GM20431 (cell line): ENCODE measurements around the gene XIRP2.
"Not testable (repeated sequence)": the region's sequence is repeated elsewhere in the genome, so short reads cannot be mapped to it uniquely, and the experiment has no call there.

Source experiments
- in situ Hi-C: fragments of 300-500 bp; cut with MseI, MboI; formaldehyde crosslinking; loops from one replicate; pipeline ENCODE4 v1.15.0; 2020; ENCODE audit warnings: low sequenced_read_pairs; ENCODE audit not compliant: unreplicated experiment

The XIRP2 gene

DNA sequence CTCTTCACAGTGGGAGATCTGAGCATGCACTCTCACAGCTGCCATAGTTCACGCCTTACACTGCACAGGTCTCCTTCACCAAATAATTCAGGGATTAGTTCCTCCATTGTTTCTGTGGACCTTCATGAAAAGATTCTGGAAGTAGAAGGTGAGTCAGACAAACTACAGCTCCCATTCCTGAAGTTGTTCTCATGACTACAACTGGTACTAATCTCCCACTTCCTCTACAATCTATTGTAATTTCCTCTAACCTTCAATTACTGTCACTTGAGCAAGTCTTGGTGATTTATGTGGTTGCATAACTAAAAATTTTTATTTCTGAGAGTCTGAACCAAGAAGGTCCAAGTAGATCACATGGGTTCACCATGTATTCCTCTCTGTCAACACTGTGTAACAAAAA lies 128.7 kb downstream of the XIRP2 start:
- in situ Hi-C loops, result no loop called here

DNA sequence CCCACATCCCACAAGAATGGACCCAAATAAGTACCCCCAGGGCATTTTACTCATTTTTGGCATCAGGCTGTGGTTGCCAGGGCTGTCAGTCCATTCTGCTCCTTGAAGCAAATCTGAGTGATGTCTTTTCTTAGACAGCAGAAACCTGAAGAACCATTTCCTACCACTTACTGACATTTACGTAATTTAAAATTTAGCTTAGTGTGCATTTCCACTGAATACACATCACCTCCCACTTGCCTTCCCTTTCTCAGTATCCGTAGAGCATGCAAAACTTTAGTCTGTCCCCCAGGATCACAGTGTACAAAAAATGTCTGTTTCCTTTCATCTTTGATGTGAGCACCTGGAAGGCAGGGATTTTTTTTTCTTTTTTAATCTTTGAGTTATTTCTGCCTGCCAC lies 130.3 kb downstream of the XIRP2 start:
- in situ Hi-C loops, result no loop called here

DNA sequence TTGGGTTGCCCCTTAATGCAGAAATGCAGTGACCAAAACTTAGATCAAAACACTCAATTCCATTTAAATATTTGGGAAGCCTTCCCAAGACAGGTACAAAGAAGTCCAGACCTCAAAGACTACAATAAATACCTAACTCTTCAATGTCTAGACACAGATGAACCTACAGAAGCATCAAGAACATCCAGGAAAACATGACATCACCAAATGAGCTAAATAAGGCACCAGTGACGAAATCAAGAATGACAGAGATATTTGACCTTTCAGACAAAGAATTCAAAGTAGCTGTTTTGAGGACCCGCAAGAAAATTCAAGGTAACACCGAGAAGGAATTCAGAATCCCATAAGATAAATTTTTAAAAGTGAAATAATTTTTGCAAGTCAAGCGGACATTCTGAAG lies 140.2 kb downstream of the XIRP2 start:
- in situ Hi-C loops, result no loop called here

DNA sequence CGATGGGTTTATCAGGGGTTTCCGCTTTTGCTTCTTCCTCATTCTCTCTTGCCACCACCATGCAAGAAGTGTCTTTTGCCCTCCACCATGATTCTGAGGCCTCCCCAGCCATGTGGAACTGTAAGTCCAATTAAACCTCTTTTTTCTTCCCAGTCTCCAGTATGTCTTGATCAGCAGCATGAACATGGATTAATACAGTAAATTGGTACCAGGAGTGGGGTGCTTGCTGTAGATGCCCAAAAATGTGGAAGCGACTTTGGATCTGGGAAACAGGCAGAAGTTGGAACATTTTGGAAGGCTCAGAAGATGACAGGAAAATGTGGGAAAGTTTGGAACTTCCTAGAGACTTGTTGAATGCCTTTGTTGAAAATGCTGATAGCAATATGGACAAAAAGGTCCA lies 146.7 kb downstream of the XIRP2 start:
- in situ Hi-C loops, result not testable (repeated sequence)

DNA sequence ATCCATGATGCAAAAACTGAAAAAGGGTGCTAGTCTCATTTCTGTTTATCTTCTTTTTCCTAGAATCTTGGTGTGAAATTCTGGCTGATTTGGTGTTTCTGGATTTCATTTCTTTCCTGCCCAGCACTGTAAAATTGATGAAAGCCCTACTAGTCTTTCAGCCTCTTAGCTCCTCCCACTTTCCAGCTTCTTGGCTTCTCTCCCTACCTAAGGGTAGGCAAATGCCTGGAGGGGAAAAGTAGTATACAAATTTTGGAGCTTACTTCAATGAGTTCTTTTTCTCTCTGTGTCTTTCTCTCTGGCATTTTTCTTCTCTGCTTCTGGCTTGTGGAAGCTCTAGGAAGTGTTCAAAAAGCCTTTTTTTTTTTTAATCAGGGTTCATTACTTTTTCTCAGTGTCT lies 160.5 kb downstream of the XIRP2 start:
- in situ Hi-C loops, result no loop called here

DNA sequence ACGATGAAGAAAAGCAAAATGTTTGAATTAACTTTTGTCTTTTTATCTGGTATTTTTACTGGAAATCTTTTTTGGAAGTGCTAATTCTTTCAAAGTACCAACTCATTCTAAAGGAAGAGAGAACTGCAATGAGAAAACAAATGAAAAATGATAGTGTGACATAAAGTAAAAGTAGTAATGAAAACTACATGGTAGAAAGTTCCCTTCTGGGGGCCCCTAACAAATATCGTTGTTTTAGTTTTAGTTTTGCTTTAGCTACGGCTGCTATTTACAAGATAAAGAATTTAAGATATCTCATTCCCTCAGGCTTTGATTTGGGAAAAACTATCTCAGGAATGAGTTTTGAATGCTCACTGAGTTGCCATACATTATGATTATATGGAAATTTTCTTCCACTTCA lies 161.4 kb downstream of the XIRP2 start:
- in situ Hi-C loops, result no loop called here

DNA sequence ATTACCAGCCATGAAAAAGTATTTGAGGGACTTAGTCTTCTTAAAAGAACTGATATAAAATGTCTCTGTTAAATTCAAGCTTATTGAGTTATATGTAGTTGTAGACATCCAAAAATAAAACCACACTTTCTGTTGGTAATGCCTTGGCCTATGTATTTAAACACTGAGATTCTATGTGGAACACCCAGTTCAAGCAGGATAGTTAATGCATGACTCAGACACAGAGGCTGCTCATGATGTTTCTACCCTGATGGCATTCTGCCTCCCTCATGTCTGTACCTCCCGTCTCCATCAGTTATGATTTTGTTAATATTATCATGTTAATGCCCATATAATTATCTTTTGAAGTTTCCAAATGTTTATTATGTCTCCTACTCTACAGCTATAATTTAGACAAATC lies 164.5 kb downstream of the XIRP2 start:
- in situ Hi-C loops, result no loop called here

DNA sequence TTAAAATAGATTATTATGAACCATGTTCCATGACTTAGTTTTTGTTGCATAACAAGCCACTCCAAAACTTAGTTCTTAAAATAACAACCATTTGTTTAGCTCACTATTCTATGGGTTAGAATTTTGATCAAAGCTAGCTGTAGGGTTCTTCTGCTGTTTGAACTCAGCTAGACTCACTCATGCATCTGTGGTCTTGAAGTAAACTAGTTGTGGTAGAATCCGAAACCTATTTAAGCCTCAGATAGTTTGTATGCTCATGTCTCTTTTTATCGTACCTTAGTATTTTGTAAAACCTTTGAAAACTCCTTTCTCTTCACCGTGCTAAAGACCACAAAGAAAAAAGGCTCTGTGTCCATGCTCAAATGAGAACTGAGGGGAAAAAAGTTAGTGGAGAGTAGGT lies 166.6 kb downstream of the XIRP2 start:
- in situ Hi-C loops, result no loop called here

DNA sequence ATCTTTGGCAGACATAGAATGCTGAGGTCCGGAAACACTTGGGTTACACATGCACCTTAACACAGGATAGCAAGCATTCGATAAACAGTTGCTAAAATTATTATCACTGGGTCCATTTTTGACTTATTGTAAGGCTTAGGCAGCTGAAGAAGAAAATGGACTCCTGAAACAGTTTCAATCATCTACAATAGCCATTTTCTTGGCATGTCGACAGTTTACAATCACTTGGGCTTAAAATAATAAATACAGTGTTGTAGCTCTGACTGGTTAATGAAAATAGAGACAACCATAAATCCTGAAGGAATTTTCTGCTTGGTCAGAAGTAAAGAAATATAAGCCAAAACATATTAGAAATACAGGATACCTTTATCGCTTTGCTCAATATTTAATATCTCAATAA lies 169.2 kb downstream of the XIRP2 start:
- in situ Hi-C loops, result no loop called here

DNA sequence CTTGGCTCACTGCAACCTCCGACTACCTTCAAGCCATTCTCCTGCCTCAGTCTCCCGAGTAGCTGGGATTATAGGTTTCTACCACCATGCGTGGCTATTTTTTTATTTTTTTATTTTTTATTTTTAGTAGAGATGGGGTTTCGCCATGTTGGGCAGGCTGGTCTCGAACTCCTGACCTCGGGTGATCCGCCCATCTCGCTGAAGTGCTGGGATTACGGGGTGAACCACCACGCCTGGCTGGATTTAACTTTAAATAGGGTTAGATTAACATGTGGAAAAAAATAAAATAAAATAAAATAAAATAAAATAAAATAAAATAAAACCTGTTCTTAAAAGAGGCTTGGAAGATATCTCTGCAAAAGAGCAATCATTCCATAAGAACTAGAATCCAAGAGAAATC lies 170.9 kb downstream of the XIRP2 start:
- in situ Hi-C loops, result no loop called here

DNA sequence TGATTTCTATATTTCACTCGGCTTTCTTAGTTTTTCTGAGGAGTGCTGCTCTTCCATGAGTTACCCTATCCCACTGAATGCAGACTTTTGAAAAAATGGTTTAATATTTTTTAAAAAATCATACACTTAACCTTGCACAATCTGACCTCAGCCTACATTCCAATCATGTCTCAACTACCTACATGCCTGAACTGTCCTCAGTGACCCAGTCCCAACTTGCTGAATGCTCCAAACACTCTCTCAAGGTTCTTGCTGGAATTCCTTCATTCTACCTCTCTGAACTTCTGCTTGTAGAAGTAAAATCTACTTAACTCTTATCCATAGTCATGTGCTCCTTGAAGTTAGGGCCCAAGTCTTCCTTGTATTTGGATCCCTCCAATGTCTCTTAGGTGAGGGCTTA lies 181.6 kb downstream of the XIRP2 start:
- in situ Hi-C loops, result no loop called here

DNA sequence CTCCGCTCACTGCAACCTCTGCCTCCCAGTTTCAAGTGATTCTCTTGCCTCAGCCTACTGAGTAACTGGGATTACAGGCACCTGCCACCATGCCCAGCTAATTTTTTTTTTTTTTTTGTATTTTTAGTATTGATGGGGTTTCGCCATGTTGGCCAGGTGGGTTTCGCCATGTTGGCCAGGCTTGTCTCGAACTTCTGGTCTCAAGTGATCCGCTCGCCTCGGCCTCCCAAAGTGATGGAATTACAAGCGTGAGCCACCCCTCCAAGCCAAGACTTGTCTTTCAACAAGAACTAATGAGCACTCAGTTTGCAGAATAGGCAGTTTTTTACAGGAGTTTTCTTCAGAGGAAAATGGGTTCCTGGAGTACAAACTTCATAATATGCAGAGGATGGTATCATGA lies 187.4 kb downstream of the XIRP2 start:
- in situ Hi-C loops, result not testable (repeated sequence)

DNA sequence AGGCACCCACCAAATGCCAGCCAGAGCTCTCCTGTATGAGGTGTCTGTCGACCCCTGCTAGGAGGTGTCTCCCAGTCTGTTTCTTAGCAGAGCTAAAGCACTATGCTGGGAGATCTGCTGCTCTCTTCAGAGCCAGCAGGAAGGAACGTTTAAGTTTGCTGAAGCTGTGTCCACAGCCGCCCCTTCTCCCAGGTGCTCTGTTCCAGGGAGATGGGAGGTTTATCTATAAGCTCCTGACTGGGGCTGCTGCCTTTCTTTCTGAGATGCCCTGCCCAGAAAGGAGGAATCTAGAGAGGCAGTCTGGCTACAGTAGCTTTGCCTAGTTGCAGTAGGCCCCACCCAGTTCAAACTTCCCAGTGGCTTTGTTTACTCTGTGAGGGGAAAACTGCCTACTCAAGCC lies 210.7 kb downstream of the XIRP2 start:
- in situ Hi-C loops, result not testable (repeated sequence)

DNA sequence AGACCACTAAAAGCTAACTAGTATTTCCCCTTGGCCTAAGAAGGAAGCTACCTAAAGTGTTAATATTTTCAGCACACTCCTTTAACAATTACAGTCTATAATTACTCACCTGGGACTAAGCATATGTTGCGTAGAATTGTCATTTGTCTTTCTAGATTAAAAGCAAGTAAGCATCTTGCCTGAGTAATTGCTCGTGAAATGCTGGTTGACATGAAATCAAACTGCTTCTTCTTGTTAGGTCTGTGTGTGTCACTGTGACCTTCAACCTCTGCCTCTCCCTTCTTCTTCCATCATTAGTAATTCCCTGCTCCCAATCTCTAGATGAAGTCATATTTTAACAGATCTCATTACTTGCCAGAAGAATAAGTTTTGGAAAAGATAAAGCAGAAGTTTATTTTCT lies 212.2 kb downstream of the XIRP2 start:
- in situ Hi-C loops, result no loop called here

DNA sequence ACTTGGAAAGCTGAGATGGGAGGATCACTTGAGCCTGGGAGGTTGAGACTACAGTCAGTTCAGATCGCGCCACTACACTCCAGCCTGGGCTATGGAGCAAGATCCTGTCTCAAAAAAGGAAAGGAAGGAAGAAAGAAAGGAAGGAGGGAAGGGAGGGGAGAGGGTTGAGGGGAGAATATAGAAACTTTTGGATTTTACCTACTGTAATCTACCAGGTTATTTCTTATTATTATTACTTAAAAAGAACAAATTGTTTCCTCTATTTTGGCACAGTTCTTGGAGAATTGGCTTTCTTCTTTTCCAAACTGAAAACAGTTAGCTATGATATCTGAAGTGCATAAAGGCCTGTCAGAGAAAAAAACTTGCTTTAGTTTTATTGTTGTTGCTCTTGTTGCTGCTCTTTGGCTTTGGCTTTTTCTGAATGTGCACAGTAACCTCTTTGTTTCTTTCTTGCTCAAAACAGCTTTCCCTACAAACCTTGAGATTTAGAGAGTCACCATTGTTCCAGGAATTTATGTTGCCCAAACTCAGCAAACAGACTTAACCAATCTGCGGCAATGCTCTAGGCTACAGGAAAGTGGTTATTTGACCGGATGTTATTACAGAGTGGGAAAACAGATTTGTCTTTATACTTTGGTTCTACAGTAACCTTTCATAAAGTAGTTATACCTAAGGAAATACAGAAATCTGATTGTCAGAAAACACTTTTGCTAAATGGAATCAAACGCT lies 214.9 kb downstream of the XIRP2 start:
- in situ Hi-C loops, result no loop called here

DNA sequence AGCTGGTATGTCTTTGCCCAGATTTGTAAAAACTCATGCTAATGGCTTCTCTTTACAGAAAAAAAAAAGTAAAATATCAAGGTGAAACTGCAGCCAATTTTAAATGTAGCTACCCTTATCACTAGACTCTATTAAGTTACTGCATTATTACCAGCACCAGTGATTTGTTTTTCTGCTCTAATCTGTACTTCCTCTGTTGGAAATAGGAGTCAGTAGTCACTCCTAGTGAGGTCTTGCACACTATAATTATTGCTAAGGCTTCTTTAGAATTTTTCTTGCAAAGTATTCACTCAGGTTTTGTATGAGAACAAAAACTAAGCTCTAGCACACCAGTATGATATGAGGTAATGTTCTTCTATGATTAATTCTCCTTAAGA lies 215.5 kb downstream of the XIRP2 start:
- in situ Hi-C loops, result no loop called here

DNA sequence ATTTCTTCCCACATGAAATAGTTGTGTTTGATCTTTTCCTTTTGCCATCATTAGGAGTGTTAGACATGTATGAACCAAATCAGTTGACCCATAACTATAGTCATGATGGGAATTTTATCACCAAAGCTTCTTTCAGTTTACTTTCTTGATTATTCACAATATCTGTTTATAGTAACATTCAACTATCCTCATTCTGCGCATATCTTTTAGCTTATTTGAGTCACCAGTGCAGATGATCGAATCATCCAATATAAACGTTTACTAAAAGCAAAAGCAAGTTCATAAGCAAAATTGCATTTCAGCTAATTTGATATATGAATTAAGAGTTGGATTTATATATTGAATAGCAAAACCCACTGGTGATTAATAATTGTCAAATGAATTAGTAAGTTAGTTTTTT lies 216.4 kb downstream of the XIRP2 start:
- in situ Hi-C loops, result no loop called here

DNA sequence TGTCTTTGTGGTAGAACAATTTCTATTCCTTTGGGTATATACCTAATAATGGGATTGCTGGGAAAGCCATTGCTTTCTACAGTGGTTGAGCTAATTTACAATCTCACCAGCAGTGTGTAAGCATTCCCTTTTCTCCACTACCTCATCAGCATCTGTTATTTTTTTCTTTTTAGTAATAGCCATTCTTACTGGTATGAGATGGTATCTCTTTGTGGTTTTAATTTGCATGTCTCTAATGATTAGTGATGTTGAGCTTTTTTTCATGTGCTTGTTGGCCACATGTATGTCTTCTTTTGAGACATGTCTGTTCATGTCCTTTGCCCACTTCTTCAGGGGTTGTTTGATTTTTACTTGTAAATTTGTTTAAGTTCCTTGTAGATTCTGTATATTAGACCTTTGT lies 221.4 kb downstream of the XIRP2 start:
- in situ Hi-C loops, result not testable (repeated sequence)

DNA sequence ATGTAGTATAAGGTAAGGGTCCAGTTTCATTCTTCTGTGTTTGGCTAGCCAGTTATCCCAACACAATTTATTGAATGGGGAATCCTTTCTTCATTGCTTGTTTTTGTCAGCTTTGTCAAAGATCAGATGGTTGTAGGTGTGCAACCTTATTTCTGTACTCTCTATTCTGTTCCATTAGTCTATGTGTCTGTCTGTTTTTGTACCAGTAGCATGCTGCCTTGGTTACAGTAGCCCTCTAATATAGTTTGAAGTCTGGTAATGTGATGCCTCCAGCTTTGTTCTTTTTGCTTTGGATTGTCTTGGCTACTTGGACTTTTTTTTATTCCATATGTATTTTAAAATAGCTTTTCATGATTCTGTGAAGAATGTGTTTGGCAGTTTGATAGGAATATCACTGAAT lies 222.1 kb downstream of the XIRP2 start:
- in situ Hi-C loops, result no loop called here

DNA sequence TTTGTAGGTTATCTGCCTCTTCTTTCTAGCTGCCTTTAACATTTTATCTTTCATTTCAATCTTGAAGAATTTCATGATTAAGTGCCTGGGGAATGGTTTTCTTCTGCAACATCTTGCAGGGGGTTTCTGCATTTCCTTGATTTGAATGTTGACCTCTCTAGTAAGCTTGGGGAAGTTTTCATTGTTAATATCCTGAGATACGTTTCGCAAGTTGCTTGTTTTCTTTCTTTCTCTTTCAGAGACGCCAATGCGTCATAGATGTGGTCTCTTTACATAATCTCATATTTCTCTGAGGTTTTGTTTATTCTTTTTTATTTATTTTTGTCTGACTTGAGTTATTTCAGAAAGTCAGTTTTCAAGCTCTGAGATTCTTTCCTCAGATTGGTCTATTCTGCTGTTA lies 225.7 kb downstream of the XIRP2 start:
- in situ Hi-C loops, result no loop called here

DNA sequence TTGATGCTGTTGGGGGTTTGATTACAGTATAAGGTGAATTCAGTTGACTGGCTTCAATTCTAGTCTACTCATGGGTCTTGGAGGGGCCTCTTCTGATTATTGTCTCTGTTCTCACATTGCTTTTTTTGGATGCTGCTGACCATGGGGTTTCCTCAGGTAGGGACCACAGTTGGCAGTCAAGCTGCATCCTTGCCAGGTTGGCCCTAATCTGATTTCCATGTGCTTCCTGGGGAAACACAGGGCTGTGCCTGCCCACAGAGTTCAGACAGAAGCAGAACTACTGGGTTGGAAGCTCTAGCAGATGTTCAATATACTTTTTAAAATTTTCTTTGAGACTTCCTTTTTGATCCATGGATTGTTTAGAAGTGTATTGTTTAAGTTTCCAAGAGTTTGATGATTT lies 227.3 kb downstream of the XIRP2 start:
- in situ Hi-C loops, result no loop called here

DNA sequence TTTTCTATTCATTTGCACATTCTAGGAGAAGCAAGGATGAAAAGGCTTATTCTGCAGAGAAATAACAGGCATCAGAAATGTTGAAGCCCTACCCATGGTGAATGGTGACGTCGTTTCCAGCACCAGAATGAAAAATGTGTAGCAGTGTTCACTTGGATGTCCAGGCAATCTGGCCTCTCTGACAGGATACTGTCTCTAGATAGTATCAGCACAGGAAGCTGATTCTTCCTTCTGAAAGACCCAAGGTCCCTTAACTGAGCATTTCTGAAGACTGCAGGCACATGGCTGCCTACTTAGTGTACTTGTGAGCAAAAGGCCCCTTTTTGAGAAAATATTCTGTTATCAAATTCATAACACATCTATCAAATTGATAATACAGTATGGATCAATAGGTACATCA lies 234.1 kb downstream of the XIRP2 start:
- in situ Hi-C loops, result no loop called here

DNA sequence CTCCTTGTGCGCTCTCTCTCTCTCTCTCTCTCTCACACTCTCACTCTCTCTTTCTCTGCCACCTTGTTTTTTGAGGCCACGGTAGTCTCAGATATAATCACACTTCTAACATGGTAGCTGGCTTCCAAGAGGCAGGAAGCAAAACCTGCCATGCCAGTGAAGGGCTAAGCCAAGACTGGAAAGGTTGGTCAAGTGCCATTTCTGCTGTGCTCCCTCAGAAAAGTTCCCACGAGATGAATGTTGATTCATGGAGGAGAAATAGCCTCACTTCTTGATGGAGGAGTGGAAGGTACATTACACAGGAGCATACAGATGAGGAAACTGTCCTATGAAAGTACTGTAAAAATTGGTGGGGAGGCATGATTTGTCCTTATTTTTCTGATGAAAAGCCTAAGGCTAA lies 237.9 kb downstream of the XIRP2 start:
- in situ Hi-C loops, result no loop called here
